ENCODE results near the gene SLC25A42.
"Not testable (repeated sequence)": the region's sequence is repeated elsewhere in the genome, so short reads cannot be mapped to it uniquely, and the experiment has no call there.

SLC25A42 gene

DNA sequence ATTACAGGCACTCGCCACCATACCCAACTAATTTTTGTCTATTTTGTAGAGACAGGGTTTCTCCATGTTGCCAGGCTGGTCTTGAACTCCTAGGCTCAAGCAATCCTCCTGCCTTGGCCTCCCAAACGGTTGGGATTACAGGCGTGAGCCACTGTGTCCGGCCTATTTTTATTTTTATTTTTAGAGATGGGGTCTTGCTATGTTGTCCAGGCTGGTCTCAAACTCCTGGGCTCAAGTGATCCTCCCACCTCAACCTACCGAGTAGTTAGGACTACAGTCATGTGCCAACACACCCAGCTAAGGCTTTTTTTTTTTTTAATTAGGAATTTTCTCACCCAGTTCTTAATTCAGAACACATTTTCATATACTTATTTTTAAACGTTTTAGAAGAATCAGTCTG is 71.9 kb downstream of the SLC25A42 start:
- DNase-seq (ENCODE audit: low read depth, low spot score) = not testable (repeated sequence)

DNA sequence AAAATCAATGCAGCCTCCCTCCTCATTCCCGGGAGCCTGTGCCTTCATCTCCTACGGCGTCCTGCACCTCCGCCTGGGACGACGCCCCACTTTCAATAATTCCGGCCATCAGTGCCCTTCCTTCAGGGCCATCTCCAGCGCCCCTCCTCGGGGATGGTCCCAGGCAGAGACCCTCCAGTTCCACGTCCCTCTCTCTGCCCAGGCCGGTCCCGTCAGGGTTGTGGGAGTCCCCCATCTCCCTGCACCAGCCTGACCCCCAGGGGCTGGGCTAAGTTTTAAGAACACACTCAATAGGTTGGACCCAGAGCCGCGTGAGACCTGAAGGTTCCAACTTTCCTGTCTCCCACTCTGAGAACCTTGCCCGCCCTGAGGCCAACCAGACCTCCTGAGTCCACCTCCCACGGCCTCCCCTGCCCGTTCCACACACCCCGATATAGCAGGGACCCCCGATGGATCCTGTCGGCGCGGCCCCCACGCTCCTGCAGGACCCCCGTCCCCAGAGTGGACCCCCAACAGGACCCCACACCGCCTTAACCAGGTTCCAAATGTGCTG is 73.8 kb downstream of the SLC25A42 start:
- DNase-seq (ENCODE audit: low read depth, low spot score) = no peak

DNA sequence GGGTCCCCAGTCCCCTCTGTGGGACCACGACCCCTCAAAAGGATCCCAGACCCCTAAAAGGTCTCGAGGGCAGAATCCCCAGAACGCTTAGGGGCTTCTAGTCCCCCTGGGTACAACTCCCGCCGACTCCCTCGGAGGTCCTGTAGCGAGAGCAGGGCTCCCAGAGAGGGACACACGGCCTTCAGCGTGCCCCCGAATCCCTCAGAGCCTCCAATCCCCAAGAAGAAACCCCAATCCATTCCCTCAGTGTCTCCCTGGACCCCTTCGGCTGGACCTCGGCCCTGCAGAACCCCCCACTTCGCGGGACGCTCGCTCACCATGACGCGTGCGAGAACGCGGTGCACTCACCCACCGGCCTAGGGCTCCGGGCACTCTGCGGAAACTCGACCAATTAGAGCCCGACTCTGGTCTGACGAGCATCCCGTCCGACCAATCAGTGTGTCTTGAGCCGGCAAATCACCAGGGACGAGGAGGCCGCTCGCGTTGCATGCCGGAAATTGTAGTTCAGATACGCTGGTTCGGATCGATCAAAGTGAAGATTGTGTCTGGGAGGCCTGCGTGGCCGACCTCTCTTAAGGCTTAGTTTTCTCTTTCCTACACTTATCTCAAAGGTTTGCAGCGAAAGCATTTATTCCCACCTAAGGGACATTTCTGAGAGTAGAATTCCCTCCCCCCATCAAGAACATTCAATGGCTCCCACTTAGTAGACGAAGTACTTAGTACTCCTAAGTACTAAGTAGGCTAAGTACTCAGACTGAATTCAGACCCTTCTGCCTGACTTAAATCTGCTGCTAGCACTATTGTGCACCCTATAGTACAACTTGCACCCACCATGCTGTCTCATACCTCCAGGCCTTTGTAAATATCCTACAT is 74.6 kb downstream of the SLC25A42 start, which contains the start of gene TMEM161A:
TSS of gene TMEM161A (minus strand) at position 370 of the 873 bp plus-strand sequence. CDS start at position 320, 50 bp downstream.
- peak; percentile 97 for DNase-seq (ENCODE audit: low read depth, low spot score)

DNA sequence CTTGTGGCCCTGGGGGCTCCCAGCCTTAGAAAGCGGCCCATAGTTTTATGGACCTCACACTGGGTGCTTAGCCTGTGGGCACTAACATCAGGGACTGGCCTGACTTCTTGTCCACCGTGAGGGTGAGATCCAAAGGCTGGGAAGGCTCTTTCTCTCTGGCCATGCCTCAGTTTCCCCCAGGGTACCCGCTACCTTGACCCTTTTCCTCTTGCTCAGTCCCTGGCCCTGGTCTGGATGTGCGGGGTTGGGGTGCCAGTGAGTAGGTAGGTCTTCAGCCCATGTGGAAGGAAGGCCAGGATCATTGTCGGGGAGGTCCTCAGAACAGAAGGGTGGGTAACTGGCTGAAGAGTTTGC is 76.1 kb downstream of the SLC25A42 start:
- DNase-seq (ENCODE audit: low read depth, low spot score) = no peak

DNA sequence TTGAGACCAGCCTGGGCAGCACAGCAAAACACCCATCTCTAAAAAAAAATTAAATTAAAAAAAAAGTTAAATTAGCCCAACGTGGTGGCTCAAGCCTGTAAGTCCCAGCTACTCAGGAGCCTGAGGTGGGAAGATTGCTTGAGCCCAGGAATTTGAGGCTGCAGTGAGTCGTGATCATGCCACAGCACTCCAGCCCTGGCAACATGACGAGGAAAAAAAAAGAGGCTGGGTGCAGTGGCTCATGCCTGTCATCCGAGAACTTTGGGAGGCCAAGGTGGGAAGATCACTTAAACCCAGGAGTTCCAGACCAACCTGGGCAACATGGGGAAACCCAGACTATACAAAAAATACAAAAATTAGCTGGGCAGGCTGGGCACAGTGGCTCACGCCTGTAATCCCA is 76.7 kb downstream of the SLC25A42 start:
- no peak for DNase-seq (ENCODE audit: low read depth, low spot score)

DNA sequence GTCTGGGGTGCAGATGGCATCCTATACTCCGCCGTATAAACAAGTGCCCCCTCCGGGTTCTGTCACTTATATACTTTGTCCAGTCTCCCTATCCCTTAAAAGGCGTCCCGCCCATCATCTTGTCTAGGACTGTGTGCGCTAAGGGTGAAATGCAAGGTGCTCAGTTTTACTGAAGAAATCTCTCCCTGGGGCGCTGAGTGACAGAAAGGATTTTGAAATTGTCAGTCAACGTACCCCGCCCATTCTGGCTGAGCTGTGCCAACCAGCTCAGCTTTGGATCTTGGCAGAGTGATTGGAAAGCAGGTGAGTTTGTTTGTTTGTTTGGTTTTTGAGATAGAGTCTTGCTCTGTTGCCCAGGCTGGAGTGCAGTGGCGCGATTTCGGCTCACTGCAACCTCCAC is 78.6 kb downstream of the SLC25A42 start:
- no peak for DNase-seq (ENCODE audit: low read depth, low spot score)

DNA sequence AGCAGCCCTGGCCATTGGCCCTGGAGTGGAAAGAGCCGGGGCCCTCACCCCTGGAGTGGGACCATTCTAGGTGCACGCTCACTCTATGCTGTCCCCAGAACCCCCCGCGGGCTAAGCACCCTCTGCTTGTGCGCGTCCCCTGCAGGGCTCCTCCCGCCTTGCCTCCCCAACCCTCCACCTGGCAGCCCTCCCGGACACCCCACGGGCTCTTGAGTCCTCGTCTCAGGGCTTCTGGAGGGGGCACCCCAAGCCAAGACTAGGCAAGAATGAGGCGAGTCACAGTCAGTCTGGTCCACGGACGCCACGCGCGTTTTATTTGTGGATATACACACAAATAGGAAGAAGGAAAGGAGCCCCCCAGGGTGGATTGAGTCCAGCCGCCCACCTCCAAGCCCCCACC is 81.5 kb downstream of the SLC25A42 start:
- DNase-seq (ENCODE audit: low read depth, low spot score) = no peak

DNA sequence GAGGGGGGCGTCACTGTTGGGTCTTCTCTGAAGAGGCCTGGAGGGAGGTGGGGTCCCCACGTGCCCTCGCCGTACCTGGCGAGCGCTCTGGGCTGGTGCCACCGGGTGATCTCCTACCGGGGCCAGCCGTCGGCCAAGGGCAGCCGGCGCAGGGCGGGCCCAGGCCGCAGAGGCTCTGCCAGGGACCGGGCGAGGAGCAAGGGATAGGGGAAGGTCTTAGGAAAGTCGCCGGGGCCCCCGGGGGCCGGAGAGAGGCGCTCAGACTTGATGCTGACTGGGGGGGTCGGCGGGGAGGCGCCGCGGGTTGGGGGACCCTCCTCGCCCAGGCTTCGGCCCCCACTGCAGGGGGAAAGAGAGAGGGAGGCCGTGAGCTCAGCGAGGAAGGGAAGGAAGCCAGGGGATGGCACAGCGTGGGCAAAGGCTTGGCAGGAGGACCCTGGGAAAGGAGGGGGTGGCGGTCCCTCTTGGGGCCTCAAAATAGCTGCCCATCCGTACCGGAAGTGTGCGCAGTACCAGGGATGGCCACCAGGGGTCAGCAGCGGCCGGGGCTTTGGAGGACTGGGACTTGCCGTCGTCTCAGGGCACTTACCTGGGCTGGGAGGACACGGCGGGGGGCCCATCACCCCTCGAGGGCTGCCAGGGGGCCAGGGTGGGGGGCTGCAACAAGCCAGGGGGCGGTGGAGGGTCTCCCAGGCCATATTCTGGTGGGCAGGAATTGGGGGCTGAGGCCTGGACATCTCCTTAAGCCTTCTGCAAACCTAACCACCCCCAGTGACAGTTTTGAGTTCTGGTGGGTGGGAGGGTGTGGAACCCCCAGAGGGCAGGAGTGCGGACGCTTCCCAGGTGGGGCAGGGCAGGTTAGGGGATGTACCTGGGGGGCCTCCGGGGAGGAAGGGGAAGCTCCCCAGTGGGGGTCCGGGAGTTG is 82.2 kb downstream of the SLC25A42 start:
- DNase-seq (ENCODE audit: low read depth, low spot score) = no peak

DNA sequence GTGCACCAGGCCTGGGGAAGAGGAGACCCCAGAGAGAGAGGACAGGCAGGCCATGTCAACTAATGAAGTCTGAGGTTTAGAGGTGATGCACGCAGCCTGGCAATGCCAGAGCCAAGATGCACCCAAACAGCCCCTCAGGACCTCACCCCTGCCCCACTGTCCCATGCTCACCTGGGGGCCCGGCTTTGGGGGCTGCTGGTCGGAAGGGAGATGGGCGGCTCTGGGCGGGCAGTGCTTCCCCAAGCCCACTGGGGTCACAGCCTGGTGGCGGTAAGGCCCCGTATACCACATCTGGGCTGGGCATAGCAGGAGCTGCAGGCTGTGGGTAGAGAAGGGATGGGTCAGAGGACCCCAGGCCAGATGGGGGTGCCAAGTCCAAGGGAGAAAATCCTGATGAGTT is 83.1 kb downstream of the SLC25A42 start:
- no peak for DNase-seq (ENCODE audit: low read depth, low spot score)

DNA sequence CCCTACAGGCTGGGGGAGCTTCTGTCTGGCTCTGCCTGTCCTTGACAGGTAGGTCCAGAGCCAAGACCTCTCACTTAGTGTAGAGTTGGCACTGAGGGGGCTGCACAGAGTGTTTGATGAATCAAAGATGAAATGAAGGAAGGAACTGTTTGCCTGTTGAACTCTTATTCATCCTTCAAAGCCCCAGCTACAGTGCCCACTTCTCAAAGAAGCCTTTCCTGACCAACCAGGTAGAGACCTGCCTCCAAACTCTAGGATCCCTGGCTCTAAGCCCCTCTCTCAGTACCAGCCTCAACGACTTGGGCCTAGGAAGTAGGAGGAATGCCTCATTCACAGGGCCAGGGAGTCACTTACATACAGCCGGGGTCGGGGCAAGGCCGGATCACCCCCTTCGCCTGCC is 83.5 kb downstream of the SLC25A42 start:
- DNase-seq (ENCODE audit: low read depth, low spot score) = no peak

DNA sequence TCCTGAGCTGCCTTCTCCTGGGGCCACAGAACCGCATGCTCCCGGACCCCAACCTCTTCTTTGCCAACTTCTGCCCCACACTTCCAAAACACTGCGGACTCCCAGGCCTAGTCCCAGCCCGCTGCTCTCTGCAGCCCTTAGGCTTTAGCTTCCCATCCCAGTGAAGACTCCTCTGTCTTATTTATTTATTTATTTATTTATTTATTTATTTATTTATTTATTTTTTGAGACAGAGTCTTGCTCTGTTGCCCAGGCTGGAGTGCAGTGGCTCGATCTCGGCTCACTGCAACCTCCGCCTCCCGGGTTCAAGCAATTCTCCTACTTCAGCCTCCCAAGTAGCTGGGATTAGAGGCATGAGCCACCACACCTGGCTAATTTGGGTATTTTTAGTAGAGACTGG is 84.7 kb downstream of the SLC25A42 start:
- DNase-seq (ENCODE audit: low read depth, low spot score) = not testable (repeated sequence)

DNA sequence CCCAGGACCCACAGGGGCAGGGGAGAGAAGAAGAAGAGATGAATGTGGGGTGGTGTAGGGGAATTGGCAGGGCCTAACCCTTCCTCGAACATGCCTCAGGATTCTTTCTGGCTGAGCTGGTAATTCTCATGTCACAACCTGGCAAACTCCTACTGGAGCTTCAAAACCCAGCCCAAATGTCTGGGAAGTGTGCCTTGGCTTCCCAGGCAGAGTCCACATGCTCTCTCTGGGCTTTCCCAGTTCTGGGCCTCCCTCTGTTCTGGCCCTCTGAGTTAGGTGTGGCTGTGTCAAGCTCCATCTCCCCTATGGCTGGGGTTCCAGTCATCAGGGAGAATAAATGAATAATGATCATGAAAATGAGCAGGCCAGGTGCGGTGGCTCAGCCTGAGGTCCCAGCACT is 85.6 kb downstream of the SLC25A42 start:
- DNase-seq (ENCODE audit: low read depth, low spot score) = no peak

DNA sequence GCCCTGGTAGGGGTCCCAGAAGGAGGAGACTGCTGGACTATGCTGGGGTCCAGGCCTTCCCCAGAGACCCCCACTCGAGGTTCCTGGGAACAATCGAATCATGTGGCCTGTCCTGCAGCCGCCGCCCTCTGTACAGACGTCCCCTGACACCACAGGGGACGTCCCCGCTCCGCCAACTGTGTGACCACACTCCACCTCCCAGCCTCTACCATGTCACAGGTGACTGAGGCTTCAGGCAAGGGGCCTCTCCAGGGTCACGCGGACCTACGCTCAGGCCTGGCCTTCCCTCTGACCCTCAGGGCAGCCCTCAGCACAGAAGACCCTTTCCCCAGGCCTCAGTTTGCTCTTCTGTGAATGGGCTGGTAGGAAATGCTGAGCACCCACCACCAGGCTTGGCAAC is 87.6 kb downstream of the SLC25A42 start:
- no peak for DNase-seq (ENCODE audit: low read depth, low spot score)

DNA sequence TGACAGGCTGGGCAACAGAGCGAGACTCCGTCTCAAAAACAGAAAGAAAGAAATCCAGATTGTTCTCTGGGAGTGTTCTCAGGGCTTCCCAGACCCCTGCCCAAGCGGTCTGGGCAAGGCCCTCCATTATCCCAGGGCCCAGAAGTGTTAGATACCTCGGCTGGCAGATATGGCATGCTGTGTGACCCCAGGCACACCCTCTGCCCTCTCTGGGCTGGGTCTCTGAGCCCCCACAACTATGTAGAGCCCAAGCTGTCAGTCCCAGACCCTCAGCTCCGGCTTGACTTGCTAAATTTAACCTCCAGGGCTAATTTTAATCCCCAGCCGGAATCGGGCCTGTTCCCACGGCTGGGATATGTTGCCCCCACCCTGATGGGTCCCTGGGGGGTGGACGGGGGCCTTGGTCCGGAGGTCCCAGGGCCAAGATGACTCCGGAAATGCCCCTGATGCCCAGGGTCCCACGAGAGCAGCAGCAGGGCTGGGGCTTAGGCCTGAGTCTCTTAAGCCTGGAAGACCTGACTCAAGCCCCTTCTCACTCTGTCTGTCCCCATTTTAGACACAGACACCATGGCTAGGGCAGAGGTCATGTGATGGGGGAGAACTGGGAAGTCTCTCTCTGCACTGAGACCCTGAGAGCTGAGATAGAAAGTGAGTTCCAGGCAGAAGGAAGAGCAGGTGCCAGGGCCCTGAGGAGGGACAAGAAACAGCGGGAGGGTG is 89.0 kb downstream of the SLC25A42 start:
- DNase-seq (ENCODE audit: low read depth, low spot score) = no peak

DNA sequence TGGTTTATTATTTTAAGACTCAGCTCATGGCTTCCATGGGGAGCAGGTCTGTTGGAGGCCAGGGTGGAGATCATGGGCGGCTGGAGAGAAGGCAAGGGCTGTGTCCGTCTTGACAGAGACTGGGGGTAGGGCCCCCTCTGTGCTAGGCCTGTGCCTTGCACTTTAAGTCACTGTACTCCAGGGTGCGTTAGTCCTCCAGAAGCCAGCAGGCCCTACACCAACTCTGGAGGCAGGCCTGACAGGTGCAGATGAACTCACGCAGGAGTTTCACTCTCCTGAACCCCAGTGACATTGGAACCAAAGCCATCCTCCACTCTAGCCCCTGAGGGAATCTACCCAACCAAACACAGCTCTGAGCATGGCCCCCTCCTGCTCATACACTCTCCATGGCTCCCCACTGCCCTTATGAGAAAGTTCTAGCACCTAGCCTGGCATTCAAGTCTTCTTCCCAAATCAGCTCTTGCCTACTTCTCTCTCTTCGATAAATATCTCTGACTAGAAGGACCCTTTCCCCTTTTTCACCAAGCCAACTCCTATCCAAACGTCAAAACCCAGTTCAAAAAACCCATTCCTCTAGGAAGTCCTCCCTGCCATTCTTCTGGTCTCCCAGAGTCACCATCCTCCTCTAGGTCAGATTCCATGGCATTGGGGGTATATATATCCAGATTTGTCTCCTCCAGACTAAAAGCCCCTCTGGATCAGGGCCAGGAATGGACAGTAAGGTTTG is 91.1 kb downstream of the SLC25A42 start:
- DNase-seq (ENCODE audit: low read depth, low spot score) = no peak

DNA sequence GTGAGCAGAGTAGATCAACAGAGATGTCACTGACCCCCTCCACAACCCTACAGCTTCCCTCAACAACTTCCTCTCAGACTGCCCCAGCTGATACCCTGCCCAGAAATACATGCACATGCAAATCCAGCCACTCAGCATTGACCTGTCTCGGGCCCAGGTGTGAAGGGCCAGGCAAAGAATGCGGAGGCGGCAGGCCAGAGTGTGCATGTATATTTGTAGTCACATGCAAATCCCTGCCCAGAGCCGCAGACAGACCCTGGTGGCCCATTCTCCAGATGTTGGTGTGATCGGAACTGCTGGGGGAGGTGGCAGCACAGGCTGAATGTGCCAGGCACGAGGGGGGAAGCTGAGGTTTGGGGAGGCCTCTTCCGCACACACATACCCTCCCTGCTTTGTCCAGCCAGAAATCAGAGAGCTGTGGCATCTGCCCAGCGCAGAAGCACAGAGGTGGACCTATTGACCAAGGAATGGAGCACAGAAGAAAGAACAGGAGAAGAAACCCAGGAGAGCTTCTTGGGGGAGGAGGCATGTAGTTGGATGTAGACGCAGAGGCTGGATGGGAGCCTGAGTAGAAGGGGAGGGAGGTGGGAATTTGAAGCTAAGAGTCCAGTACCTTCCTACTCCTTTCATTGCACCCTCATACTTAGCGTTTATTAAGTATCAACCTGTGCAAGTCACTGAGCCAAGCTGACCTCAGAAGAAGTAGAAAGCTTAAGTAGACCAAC is 91.9 kb downstream of the SLC25A42 start:
- no peak for DNase-seq (ENCODE audit: low read depth, low spot score)

DNA sequence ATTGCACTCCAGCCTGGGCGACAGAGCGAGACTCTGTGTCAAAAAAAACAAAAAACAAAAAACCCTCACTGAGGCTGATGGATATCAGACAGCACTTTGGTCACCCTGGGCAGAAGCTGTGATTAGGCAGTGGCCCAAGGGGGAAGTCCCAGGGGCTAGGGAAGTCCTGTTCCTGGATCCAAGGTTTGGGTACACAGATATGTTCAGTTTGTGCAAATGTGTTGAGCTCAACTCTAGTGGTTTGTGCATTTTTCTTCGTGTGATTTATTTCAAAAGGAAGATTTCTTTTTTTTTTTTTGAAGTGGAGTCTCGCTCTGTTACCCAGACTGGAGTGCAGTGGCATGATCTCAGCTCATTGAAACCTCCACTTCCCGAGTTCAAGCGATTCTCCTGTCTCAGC is 94.0 kb downstream of the SLC25A42 start:
- no peak for DNase-seq (ENCODE audit: low read depth, low spot score)

DNA sequence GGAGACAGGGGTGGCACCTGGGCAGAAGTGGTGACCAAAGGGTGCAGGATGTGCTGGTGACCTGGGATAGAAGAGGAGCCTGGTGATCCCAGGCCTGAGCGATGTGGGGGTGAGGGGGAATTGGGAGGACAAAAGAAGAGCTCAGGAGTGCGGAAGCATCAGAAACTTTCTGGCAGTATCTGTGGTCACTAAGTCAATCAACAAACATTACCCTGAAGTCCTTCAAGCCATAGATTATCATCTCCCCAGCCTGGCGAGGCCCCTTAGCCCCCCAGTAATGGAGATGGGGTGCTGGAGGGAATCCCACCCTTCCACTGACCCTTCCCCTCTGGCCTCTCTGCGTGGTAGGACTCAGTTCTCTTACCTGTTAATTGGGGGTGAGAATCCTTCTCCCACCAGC is 95.7 kb downstream of the SLC25A42 start:
- no peak for DNase-seq (ENCODE audit: low read depth, low spot score)

DNA sequence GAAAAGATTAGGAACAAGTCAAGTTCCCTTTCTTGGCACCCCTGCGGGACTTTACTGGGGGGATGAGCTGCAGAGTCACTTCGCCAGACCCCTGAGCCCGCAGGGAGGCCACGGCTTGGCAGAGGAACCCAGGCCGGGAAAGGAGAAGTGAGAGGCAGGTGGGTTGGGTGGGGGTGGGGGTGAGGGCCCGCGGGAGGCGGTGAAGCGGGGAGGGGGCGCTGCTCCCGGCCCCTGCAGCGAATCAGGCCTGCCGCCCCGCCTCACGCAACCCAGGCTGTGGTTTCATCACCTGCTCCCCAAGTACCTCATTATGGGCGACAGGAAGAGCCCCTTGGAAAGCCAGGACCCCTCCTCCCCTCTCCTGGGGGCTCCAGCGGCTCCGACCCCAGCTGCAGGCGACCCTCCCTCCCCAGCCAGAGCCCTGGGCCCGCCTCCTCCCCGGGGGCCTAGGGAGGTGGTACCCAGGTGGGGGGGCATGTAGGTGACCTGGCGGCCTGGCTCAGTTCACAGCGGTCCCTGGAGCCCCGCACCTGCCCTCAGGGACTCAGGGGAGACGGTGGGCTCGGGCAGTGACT is 96.8 kb downstream of the SLC25A42 start:
- no peak for DNase-seq (ENCODE audit: low read depth, low spot score)

DNA sequence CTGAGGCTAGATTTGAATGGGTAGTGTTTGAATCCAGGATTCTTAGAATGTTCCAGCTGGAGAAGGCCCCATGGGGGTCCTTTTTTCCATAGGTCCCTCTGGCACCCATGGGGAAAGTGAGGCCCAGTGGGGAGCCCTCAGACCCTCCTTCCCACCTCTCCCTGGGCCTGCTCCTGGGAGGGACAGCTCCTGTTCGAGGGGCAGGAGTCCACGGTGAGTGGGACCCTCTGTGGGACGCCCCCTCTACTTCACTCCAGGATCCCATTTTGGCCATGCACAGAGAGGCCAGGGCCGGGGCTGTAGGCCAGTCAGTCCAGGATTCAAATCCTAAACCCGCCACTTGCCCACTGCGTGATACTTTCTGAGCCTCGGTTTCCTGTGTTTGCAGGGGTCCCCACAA is 98.7 kb downstream of the SLC25A42 start:
- DNase-seq (ENCODE audit: low read depth, low spot score) = no peak

Data from iPS DF 19.7 (cell line).